A549 (cell line): ENCODE data around the gene CCR2. TPM values are rescaled to one million over a fixed set of nuclear protein-coding genes. Genes with fewer than 3 reads are reported as not detected.

ENCODE experiments used
- ATAC-seq, 2 experiments: fragments of 200-7000 bp in 1 of 2; fragments of >200 bp in 1 of 2; cut with Nextera tagmentation in 1 of 2; cut with Tn5 transposase in 1 of 2; 3 replicates each; pipeline versions ENCODE4 v1.8.0 to v1.9.1; 2018 to 2020; ENCODE audit warnings: mild to moderate bottlenecking in 1 of 2, moderate library complexity in 1 of 2
- CTCF ChIA-PET: fragments of 300-600 bp; sonication (Branson Sonifier 250); formaldehyde crosslinking; extraction: SDS; loops from one replicate; lab custom pipeline; 2021; ENCODE audit warnings: antibody characterized with exemption, inconsistent platforms; lab: Yijun Ruan, JAX
- POLR2A ChIA-PET: fragments of 350-600 bp; formaldehyde crosslinking; extraction: SDS; loops from one replicate; lab custom pipeline; 2021; ENCODE audit warnings: antibody characterized with exemption, inconsistent platforms; lab: Yijun Ruan, JAX
- DNase-seq, 2 experiments: peaks; one replicate each; pipeline versions ENCODE4 v3.0.0 to v3.0.0-alpha.2; 2011 to 2016; ENCODE audit warnings: low read depth in 1 of 2, low spot score in 1 of 2
- FAIRE-seq: peaks from 2 replicates; lab custom pipeline; 2011; peaks lifted over from hg19 to GRCh38; lab: Jason Lieb, UNC
- H3K27ac ChIP-seq, 2 experiments: fragments of >200 bp; sonication (Bioruptor Twin); formaldehyde crosslinking; 3 replicates each; pipeline ENCODE4 v1.5.1; 2016 to 2017
- H3K4me1 ChIP-seq: fragments of >200 bp; sonication (Bioruptor Twin); formaldehyde crosslinking; 3 replicates; pipeline ENCODE4 v1.6.1; 2016
- H3K4me2 ChIP-seq: fragments of >200 bp; sonication (Bioruptor Twin); formaldehyde crosslinking; 3 replicates; pipeline ENCODE4 v1.6.1; 2016
- H3K4me3 ChIP-seq: fragments of >200 bp; sonication (Bioruptor Twin); formaldehyde crosslinking; 3 replicates; pipeline ENCODE4 v1.5.1; 2016
- H3K9me3 ChIP-seq: fragments of >200 bp; sonication (Bioruptor Twin); formaldehyde crosslinking; 3 replicates; pipeline ENCODE4 v1.6.1; 2016
- BCL3 ChIP-seq: fragments of >200 bp; sonication (Bioruptor Twin); formaldehyde crosslinking; IDR thresholded peaks from 3 replicates; pipeline ENCODE4 v1.6.1; 2016
- CBX8 ChIP-seq: fragments of 200-600 bp; sonication (generic); IDR thresholded peaks from 2 replicates; pipeline ENCODE4 v1.6.1; 2016
- CHD2 ChIP-seq: fragments of 150-350 bp; IDR thresholded peaks from 2 replicates; pipeline ENCODE4 v1.6.1; 2014; ENCODE audit warnings: low read length; ENCODE audit not compliant: partially characterized antibody
- CHD4 ChIP-seq: fragments of 200-600 bp; sonication (generic); IDR thresholded peaks from 2 replicates; pipeline ENCODE4 v1.6.1; 2016; ENCODE audit warnings: antibody characterized with exemption, mild to moderate bottlenecking, borderline replicate concordance
- EP300 ChIP-seq, 2 experiments: fragments of >200 bp; sonication (Bioruptor Twin); formaldehyde crosslinking; IDR thresholded peaks; 2 replicates in 1 of 2; 3 replicates in 1 of 2; pipeline ENCODE4 v1.6.1; 2016 to 2017
- ESRRA ChIP-seq: fragments of 150-350 bp; IDR thresholded peaks from 2 replicates; pipeline ENCODE4 v1.6.1; 2014; ENCODE audit warnings: mild to moderate bottlenecking, low read length, borderline replicate concordance
- FOSB ChIP-seq: fragments of 250-450 bp; sonication (Bioruptor Pico); IDR thresholded peaks from 2 replicates; pipeline ENCODE4 v1.5.0; 2020; ENCODE audit warnings: mild to moderate bottlenecking, moderate library complexity
- FOXS1 ChIP-seq: fragments of 250-450 bp; sonication (Bioruptor Pico); IDR thresholded peaks from 2 replicates; pipeline ENCODE4 v1.5.0; 2020; ENCODE audit warnings: mild to moderate bottlenecking, moderate library complexity
- GATA3 ChIP-seq: IDR thresholded peaks from 2 replicates; pipeline ENCODE4 v1.6.1; 2012; ENCODE audit warnings: borderline replicate concordance
- HDAC2 ChIP-seq: fragments of 200-600 bp; sonication (generic); IDR thresholded peaks from 2 replicates; pipeline ENCODE4 v1.6.1; 2016
- HES2 ChIP-seq: fragments of >200 bp; sonication (Bioruptor Twin); formaldehyde crosslinking; IDR thresholded peaks from 2 replicates; pipeline ENCODE4 v1.6.1; 2016
- HEYL ChIP-seq: fragments of 250-450 bp; sonication (Bioruptor Pico); IDR thresholded peaks from 2 replicates; pipeline ENCODE4 v1.8.0; 2021; ENCODE audit warnings: mild to moderate bottlenecking, moderate library complexity
- HOXA7 ChIP-seq: fragments of 250-450 bp; sonication (Bioruptor Pico); IDR thresholded peaks from 2 replicates; pipeline ENCODE4 v1.5.0; 2020; ENCODE audit warnings: mild to moderate bottlenecking, moderate library complexity
- HOXB5 ChIP-seq: fragments of 250-450 bp; sonication (Bioruptor Pico); IDR thresholded peaks from 2 replicates; pipeline ENCODE4 v1.5.0; 2020; ENCODE audit warnings: mild to moderate bottlenecking, moderate library complexity
- JUNB ChIP-seq: fragments of >200 bp; sonication (Bioruptor Twin); formaldehyde crosslinking; IDR thresholded peaks from 2 replicates; pipeline ENCODE4 v1.6.1; 2016
- KDM1A ChIP-seq: fragments of 200-600 bp; sonication (generic); IDR thresholded peaks from 2 replicates; pipeline ENCODE4 v1.6.1; 2016; ENCODE audit warnings: low read depth, mild to moderate bottlenecking
- MAZ ChIP-seq: fragments of 150-350 bp; IDR thresholded peaks from 2 replicates; pipeline ENCODE4 v1.6.1; 2014; ENCODE audit warnings: antibody characterized with exemption, low read depth, low read length, borderline replicate concordance
- MYC ChIP-seq: IDR thresholded peaks from 2 replicates; pipeline ENCODE4 v1.6.1; 2012; ENCODE audit warnings: mild to moderate bottlenecking, inconsistent platforms, low read length, improper control_type of control experiment, borderline replicate concordance
- NFE2L2 ChIP-seq: fragments of 150-350 bp; conservative IDR thresholded peaks from 2 replicates; pipeline ENCODE4 v1.6.1; 2014; ENCODE audit warnings: low read length
- PBX3 ChIP-seq: IDR thresholded peaks from 2 replicates; pipeline ENCODE4 v1.6.1; 2012
- POLR2A ChIP-seq: IDR thresholded peaks from 2 replicates; pipeline ENCODE4 v1.6.1; 2012; ENCODE audit warnings: mild to moderate bottlenecking, low read length
- POLR2AphosphoS2 ChIP-seq: conservative IDR thresholded peaks from 2 replicates; pipeline ENCODE4 v1.6.1; 2012; ENCODE audit warnings: low read length, improper control_type of control experiment, inconsistent platforms
- RNF2 ChIP-seq: fragments of 200-600 bp; sonication (generic); IDR thresholded peaks from 2 replicates; pipeline ENCODE4 v1.6.1; 2016; ENCODE audit warnings: low read depth, mild to moderate bottlenecking, antibody characterized with exemption, moderate library complexity, borderline replicate concordance
- SREBF2 ChIP-seq: fragments of 450-650 bp; IDR thresholded peaks from 2 replicates; pipeline ENCODE4 v1.6.1; 2014; ENCODE audit warnings: mild to moderate bottlenecking, moderate library complexity
- TFCP2L1 ChIP-seq: fragments of 250-450 bp; sonication (Bioruptor Pico); IDR thresholded peaks from 2 replicates; pipeline ENCODE4 v1.5.0; 2021; ENCODE audit warnings: mild to moderate bottlenecking
- ZC3H11A ChIP-seq: fragments of 450-650 bp; IDR thresholded peaks from 2 replicates; pipeline ENCODE4 v1.6.1; 2014; ENCODE audit warnings: antibody characterized with exemption, mild to moderate bottlenecking
- ZFP36 ChIP-seq: fragments of 450-650 bp; IDR thresholded peaks from 2 replicates; pipeline ENCODE4 v1.6.1; 2014; ENCODE audit warnings: borderline replicate concordance; ENCODE audit not compliant: partially characterized antibody
- WGBS: methylation state at CpG from one replicate; pipeline ENCODE4 v1.1.6; 2017; ENCODE audit errors: missing lambda C conversion rate; 5-methylcytosine and 5-hydroxymethylcytosine counted together
- polyA plus RNA-seq, 4 experiments: library from polyadenylated mRNA; depleted of rRNA in 3 of 4; stranded (reverse); fragments of >200 nt; fragmentation: RNase III in 1 of 4; extraction: RNeasy Plus Mini Kit Qiagen cat#74134 plus additional on column Dnase treatment in 1 of 4; gene quantifications; 2 replicates in 3 of 4; 3 replicates in 1 of 4; pipeline ENCODE4 v1.2.3, GENCODE V29; 2011 to 2017

CCR2 gene
- polyA plus RNA-seq, 2 of the 4 experiments (the other 2 are of a cell fraction): not detected

- TF ChIP-seq HES2: no peak
- no peak for TF ChIP-seq RNF2
- no peak for TF ChIP-seq HOXA7 (CRISPR knock-in tag)
- TF ChIP-seq KDM1A: no peak
- no peak for TF ChIP-seq CBX8
- TF ChIP-seq MAZ: no peak
- no peak for TF ChIP-seq GATA3
- TF ChIP-seq FOXS1 (CRISPR knock-in tag): no peak
- TF ChIP-seq FOSB (CRISPR knock-in tag): no peak
- no peak for TF ChIP-seq BCL3
- TF ChIP-seq EP300 (IDR thresholded peaks at IDR 0.05): no peak
- no peak for TF ChIP-seq POLR2AphosphoS2
- TF ChIP-seq SREBF2: no peak
- no peak for TF ChIP-seq ZC3H11A
- no peak for TF ChIP-seq HOXB5 (CRISPR knock-in tag)
- no peak for TF ChIP-seq TFCP2L1
- TF ChIP-seq, all 56 proteins: peak for 0
- ChIA-PET POLR2A (no interaction called here), CTCF (no interaction called here)
- no peak for DNase-seq
- H3K4me2 ChIP-seq: no peak overlapping the region
- no peak overlapping the region for H3K27ac ChIP-seq
- no peak for ATAC-seq
- H3K4me3 ChIP-seq: no peak overlapping the region
- FAIRE-seq: no peak
- no peaks in the 10 kb centered on the region for H3K4me1 ChIP-seq
- H3K9me3 ChIP-seq: no peaks in the 10 kb centered on the region
Measured at GRCh38 chr3:46337911-46338310, 16.0 kb upstream of the CCR2 start.

GRCh38 chr3:46338840-46339239 is 15.1 kb upstream of the CCR2 start:
- DNase-seq: no peak
- ChIA-PET CTCF (no interaction called here), POLR2A (no interaction called here)
- no peak for ATAC-seq
- Histone ChIP-seq H3K9me3 (no peaks in the 10 kb centered on the region), H3K4me1 (no peaks in the 10 kb centered on the region), H3K4me3 (no peak overlapping the region), H3K4me2 (no peak overlapping the region), H3K27ac (no peak overlapping the region)
- TF ChIP-seq HEYL (CRISPR knock-in tag) (no peak), GATA3 (no peak), PBX3 (no peak), TFCP2L1 (no peak)
- FAIRE-seq: no peak
- WGBS: 100% methylated on average over 1 of the region's 1 CpG

- no peak overlapping the region for H3K4me3 ChIP-seq
- no peak for FAIRE-seq
- H3K4me1 ChIP-seq: no peaks in the 10 kb centered on the region
- CTCF ChIA-PET: no interaction called here
- no peaks in the 10 kb centered on the region for H3K9me3 ChIP-seq
- H3K4me2 ChIP-seq: no peak overlapping the region
- POLR2A ChIA-PET: no interaction called here
- TF ChIP-seq POLR2A: no peak
- TF ChIP-seq NFE2L2: no peak
- TF ChIP-seq HDAC2: no peak
- TF ChIP-seq ZFP36: no peak
- TF ChIP-seq CHD4: no peak
- no peak for TF ChIP-seq FOXS1 (CRISPR knock-in tag)
- TF ChIP-seq CHD2: no peak
- no peak for TF ChIP-seq JUNB
- no peak for TF ChIP-seq MYC
- no peak for TF ChIP-seq ZC3H11A
- no peak for TF ChIP-seq HOXA7 (CRISPR knock-in tag)
- no peak for TF ChIP-seq ESRRA
- no peak overlapping the region for H3K27ac ChIP-seq
- 6% methylated on average over 4 of the region's 4 CpGs for WGBS
- no peak for ATAC-seq
- no peak for DNase-seq
Measured at GRCh38 chr3:46344476-46344875, 9.4 kb upstream of the CCR2 start.
